Left kidney (tissue), 2 donors: ENCODE results near the gene MYLK4. TPM values are rescaled to one million over a fixed set of nuclear protein-coding genes. Genes with fewer than 3 reads are reported as not detected.

Experiments
- DNase-seq: peaks from one replicate; pipeline ENCODE4 v3.0.0-alpha.2; 2013
- polyA plus RNA-seq: library from polyadenylated mRNA; unstranded; fragments of 120-200 nt; gene quantifications from one replicate; pipeline ENCODE4 v1.2.1, GENCODE V29; 2013; ENCODE audit not compliant: insufficient read length

Gene MYLK4
- polyA plus RNA-seq, 1 donor = 1.8 TPM

- DNase-seq = no peak
Observed at GRCh38 chr6:2756687-2757224, 6.0 kb upstream of the MYLK4 start.

GRCh38 chr6:2756241-2756640, 5.5 kb upstream of the MYLK4 start:
- no peak for DNase-seq

GRCh38 chr6:2755456-2755855, 4.7 kb upstream of the MYLK4 start:
- DNase-seq = no peak

GRCh38 chr6:2754911-2755310, 4.2 kb upstream of the MYLK4 start:
- no peak for DNase-seq

GRCh38 chr6:2754393-2754792, 3.7 kb upstream of the MYLK4 start:
- DNase-seq = no peak

GRCh38 chr6:2753743-2754142, 3.0 kb upstream of the MYLK4 start:
- DNase-seq = no peak

- no peak for DNase-seq
Observed at GRCh38 chr6:2753110-2753489, 2.4 kb upstream of the MYLK4 start.

- DNase-seq = no peak
Observed at GRCh38 chr6:2752477-2753109, 1.9 kb upstream of the MYLK4 start.

- no peak for DNase-seq
Observed at GRCh38 chr6:2751871-2752270, 1.1 kb upstream of the MYLK4 start.

GRCh38 chr6:2749969-2750600, 637 bp downstream of the MYLK4 start:
- DNase-seq = peak; percentile 73

GRCh38 chr6:2748183-2748582, 2.5 kb downstream of the MYLK4 start:
- no peak for DNase-seq

GRCh38 chr6:2746557-2747061, 4.1 kb downstream of the MYLK4 start:
- no peak for DNase-seq

GRCh38 chr6:2745246-2745645, 5.5 kb downstream of the MYLK4 start:
- no peak for DNase-seq

- DNase-seq = no peak
Observed at GRCh38 chr6:2744778-2745177, 5.9 kb downstream of the MYLK4 start.

- DNase-seq = no peak
Observed at GRCh38 chr6:2744209-2744771, 6.4 kb downstream of the MYLK4 start.

- no peak for DNase-seq
Observed at GRCh38 chr6:2743280-2744208, 7.2 kb downstream of the MYLK4 start.

GRCh38 chr6:2741756-2742155, 9.0 kb downstream of the MYLK4 start:
- DNase-seq = no peak

GRCh38 chr6:2740581-2740980, 10.1 kb downstream of the MYLK4 start:
- no peak for DNase-seq

- DNase-seq = no peak
Observed at GRCh38 chr6:2739335-2739734, 11.4 kb downstream of the MYLK4 start.

GRCh38 chr6:2738373-2738979, 12.2 kb downstream of the MYLK4 start:
- DNase-seq = peak; percentile 70

- no peak for DNase-seq
Observed at GRCh38 chr6:2737885-2738284, 12.8 kb downstream of the MYLK4 start.
